ENCODE measurements around the gene CACNA1A. TPM values are rescaled to one million over a fixed set of nuclear protein-coding genes. Genes with fewer than 3 reads are reported as not detected.
A peak's percentile ranks its signal among the peaks of the same experiment; 100 is the strongest.

Gene CACNA1A
- total RNA-seq, 2 experiments from 2014 or later: 0.19 to 0.78 TPM

GRCh38 chr19:13165162-13165997 is 340.9 kb downstream of the CACNA1A start:
- no peaks in the 10 kb centered on the region for H3K9me2 ChIP-seq (ENCODE audit: insufficient read depth, low read length)
- intact Hi-C loops (cut with micrococcal nuclease; ENCODE audit: unreplicated experiment): loop anchor here (10.0 kb wide), 1 partner anchor 669 kb away; no protein-coding TSS in a partner anchor
- CTCF ChIA-PET (ENCODE audit: unreplicated experiment): no interaction called here
- H2AFZ ChIP-seq (ENCODE audit: low read length): peak overlapping the region; percentile 32; the same call in 1 of the 2 replicates
- peak overlapping the region; percentile 95 for H3K27ac ChIP-seq (ENCODE audit: low read depth, low read length, poor library complexity, severe bottlenecking)
- no TSS peak for BruUV-seq (replicated peaks)
- peak overlapping the region; percentile 69 for H3K4me3 ChIP-seq (ENCODE audit: low read depth, low read length, poor library complexity, severe bottlenecking)
- TF ChIP-seq, protein P1, sequence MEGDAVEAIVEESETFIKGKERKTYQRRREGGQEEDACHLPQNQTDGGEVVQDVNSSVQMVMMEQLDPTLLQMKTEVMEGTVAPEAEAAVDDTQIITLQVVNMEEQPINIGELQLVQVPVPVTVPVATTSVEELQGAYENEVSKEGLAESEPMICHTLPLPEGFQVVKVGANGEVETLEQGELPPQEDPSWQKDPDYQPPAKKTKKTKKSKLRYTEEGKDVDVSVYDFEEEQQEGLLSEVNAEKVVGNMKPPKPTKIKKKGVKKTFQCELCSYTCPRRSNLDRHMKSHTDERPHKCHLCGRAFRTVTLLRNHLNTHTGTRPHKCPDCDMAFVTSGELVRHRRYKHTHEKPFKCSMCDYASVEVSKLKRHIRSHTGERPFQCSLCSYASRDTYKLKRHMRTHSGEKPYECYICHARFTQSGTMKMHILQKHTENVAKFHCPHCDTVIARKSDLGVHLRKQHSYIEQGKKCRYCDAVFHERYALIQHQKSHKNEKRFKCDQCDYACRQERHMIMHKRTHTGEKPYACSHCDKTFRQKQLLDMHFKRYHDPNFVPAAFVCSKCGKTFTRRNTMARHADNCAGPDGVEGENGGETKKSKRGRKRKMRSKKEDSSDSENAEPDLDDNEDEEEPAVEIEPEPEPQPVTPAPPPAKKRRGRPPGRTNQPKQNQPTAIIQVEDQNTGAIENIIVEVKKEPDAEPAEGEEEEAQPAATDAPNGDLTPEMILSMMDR (conservative IDR thresholded peaks at IDR 0.05; ENCODE audit: low read length): no peak
- TF ChIP-seq EZH2phosphoT487 (IDR thresholded peaks at IDR 0.05; ENCODE audit: borderline replicate concordance, low read depth, low read length): no peak
- no peak for DNase-seq (ENCODE audit: low spot score)
- no peaks in the 10 kb centered on the region for H4K20me1 ChIP-seq (ENCODE audit: insufficient read depth, low read length)
- H3K4me1 ChIP-seq (ENCODE audit: insufficient read depth, low read length, poor library complexity, severe bottlenecking): peaks cover 96% of the 10 kb centered on the region
- H3K9me3 ChIP-seq (ENCODE audit: low read length): no peaks in the 10 kb centered on the region
- H3K4me2 ChIP-seq (ENCODE audit: low read length): peak overlapping the region; percentile 96
- POLR2A ChIA-PET: interaction anchor here (0.8 to 2.5 kb wide), 3 partner anchors 10 to 28 kb away, joined by 3 to 13 read pairs (median 4); no protein-coding TSS in a partner anchor
- H3K79me2 ChIP-seq (ENCODE audit: insufficient read depth, low read depth, low read length): peaks cover 22% of the 10 kb centered on the region; the same call in 1 of the 2 replicates
- no peaks in the 10 kb centered on the region for H3K36me3 ChIP-seq (ENCODE audit: insufficient read depth, low read length)

DNA sequence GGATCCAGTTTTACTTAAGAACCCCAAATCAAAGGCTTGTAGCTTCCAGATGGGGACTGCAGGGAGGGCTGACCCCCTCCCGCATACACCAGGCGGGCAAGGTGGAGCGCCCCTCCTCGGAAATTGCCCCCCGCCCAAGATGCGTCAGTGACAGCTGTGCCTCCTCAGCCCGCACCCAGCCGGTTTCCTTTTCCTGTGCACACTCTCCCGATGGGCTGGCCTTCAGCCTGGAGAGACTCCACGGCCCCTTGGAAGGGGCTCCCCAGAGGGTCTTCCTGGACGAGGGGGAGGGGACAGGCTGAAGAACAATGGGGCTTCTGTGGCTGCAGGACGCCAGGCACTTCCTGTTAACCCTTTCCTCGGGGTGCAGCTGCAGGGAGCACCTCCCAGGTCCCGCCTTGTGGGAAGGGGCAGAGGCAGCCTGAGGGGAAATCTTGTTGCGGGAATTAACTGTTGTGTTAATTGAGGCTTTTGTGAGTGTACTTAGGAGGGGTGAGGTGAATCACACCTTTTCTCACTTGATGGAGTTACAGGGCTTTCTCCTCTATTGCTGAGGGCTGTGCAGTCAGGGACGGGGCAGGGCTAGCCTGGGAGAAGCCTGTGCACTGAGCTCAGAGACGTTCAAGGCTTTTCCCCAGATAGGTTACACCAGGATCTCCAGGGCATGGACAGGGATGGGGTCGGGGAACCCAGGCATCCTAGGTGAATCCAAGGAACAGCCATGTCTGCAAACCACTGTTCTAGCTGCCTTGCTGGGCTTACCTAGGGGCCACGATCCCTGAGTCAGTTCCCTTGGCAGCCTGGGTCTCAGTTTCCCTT is 341.7 kb downstream of the CACNA1A start:
- no TSS peak for BruUV-seq (replicated peaks)
- ChIA-PET POLR2A (interaction anchor here (0.6 to 2.5 kb wide), 7 partner anchors 11 to 47 kb away, joined by 3 to 13 read pairs (median 4); no protein-coding TSS in a partner anchor), CTCF (ENCODE audit: unreplicated experiment) (no interaction called here)
- H3K9me3 ChIP-seq (ENCODE audit: low read length): no peaks in the 10 kb centered on the region
- peaks cover 26% of the 10 kb centered on the region; the same call in 1 of the 2 replicates for H3K79me2 ChIP-seq (ENCODE audit: insufficient read depth, low read depth, low read length)
- H3K36me3 ChIP-seq (ENCODE audit: insufficient read depth, low read length): no peaks in the 10 kb centered on the region
- peak overlapping the region; percentile 32; the same call in 1 of the 2 replicates for H2AFZ ChIP-seq (ENCODE audit: low read length)
- intact Hi-C loops (cut with micrococcal nuclease; ENCODE audit: unreplicated experiment): loop anchor here (10.0 kb wide), 1 partner anchor 670 kb away; no protein-coding TSS in a partner anchor
- H3K9me2 ChIP-seq (ENCODE audit: insufficient read depth, low read length): no peaks in the 10 kb centered on the region
- no peak for TF ChIP-seq EZH2phosphoT487 (IDR thresholded peaks at IDR 0.05; ENCODE audit: borderline replicate concordance, low read depth, low read length)
- TF ChIP-seq, protein P1 (conservative IDR thresholded peaks at IDR 0.05; ENCODE audit: low read length): no peak
- H3K27ac ChIP-seq (ENCODE audit: low read depth, low read length, poor library complexity, severe bottlenecking): peak overlapping the region; percentile 95
- DNase-seq (ENCODE audit: low spot score): peak; percentile 71
- H3K4me2 ChIP-seq (ENCODE audit: low read length): peak overlapping the region; percentile 96
- H4K20me1 ChIP-seq (ENCODE audit: insufficient read depth, low read length): no peaks in the 10 kb centered on the region
- H3K4me3 ChIP-seq (ENCODE audit: low read depth, low read length, poor library complexity, severe bottlenecking): peak overlapping the region; percentile 69
- peaks cover 96% of the 10 kb centered on the region for H3K4me1 ChIP-seq (ENCODE audit: insufficient read depth, low read length, poor library complexity, severe bottlenecking)
